ENCODE data around the gene PLEKHN1.

Gene PLEKHN1

DNA sequence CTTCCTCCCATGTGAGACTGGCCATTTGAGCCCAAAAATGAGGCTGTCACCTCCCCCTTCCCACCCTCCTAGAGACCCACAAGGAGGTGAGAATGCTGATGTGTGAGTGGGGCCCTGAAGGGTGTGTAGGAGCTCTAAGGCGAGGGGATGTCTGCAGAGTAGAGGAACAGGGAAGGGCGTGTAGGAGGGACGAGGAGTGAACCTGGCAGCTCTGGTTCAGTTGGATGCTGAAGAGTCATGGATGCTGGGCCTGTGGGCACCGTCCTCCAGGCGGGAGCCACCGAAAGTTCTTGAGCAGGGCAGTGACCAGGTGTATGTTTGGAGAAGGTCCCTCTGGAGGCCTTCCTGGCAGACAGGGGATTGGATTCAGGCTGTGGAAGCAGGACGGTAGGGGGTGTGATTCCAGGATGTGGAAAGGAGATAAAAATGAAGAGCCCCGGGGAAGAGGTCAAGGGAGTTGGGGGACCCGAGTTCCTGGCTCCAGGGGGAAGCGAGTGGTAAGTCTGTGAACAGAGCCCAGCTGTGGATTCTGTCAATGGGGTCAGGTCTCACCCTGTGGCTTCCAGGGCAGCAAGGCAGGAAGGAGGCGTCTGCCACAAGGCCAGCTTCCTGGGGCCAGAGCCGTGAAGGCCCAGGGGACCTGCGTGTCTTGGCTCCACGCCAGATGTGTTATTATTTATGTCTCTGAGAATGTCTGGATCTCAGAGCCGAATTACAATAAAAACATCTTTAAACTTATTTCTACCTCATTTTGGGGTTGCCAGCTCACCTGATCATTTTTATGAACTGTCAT is 34.7 kb upstream of the PLEKHN1 start:
- no peak overlapping the region for H3K27ac ChIP-seq (ENCODE audit: low read length)
- H3K36me3 ChIP-seq (ENCODE audit: control insufficient read depth in 2 of 2, insufficient read depth in 2 of 2, low read length in 2 of 2), result no peaks in the 10 kb centered on the region
- H3K4me1 ChIP-seq (ENCODE audit: control insufficient read depth, insufficient read depth, low read length), result peaks cover 15% of the 10 kb centered on the region
- no peak overlapping the region for H3K4me3 ChIP-seq (ENCODE audit: low read length in 2 of 2)
- peaks cover 21 to 41% of the 10 kb centered on the region in 2 donors for H3K27me3 ChIP-seq (ENCODE audit: control insufficient read depth in 1 of 2, insufficient read depth in 2 of 2, low read length in 2 of 2)
- H3K9ac ChIP-seq (ENCODE audit: low read length in 2 of 2), result no peak overlapping the region
- no peaks in the 10 kb centered on the region for H3K9me3 ChIP-seq (ENCODE audit: control insufficient read depth in 2 of 2, low read length in 2 of 2)

- no peak overlapping the region for H3K9ac ChIP-seq (ENCODE audit: low read length in 2 of 2)
- peaks cover 15 to 40% of the 10 kb centered on the region in 2 donors for H3K27me3 ChIP-seq (ENCODE audit: control insufficient read depth in 1 of 2, insufficient read depth in 2 of 2, low read length in 2 of 2)
- peaks cover 13% of the 10 kb centered on the region for H3K4me1 ChIP-seq (ENCODE audit: control insufficient read depth, insufficient read depth, low read length)
- H3K4me3 ChIP-seq (ENCODE audit: low read length in 2 of 2), result no peak overlapping the region
- H3K9me3 ChIP-seq (ENCODE audit: control insufficient read depth in 2 of 2, low read length in 2 of 2), result no peaks in the 10 kb centered on the region
- no peak overlapping the region for H3K27ac ChIP-seq (ENCODE audit: low read length)
- no peaks in the 10 kb centered on the region for H3K36me3 ChIP-seq (ENCODE audit: control insufficient read depth in 2 of 2, insufficient read depth in 2 of 2, low read length in 2 of 2)
Measured at GRCh38 chr1:932173-932510, 34.1 kb upstream of the PLEKHN1 start.

GRCh38 chr1:932776-933602 is 33.3 kb upstream of the PLEKHN1 start:
- peaks cover 9% of the 10 kb centered on the region for H3K4me1 ChIP-seq (ENCODE audit: control insufficient read depth, insufficient read depth, low read length)
- H3K9me3 ChIP-seq (ENCODE audit: control insufficient read depth in 2 of 2, low read length in 2 of 2), result no peaks in the 10 kb centered on the region
- peaks cover 13 to 37% of the 10 kb centered on the region in 2 donors for H3K27me3 ChIP-seq (ENCODE audit: control insufficient read depth in 1 of 2, insufficient read depth in 2 of 2, low read length in 2 of 2)
- no peak overlapping the region for H3K9ac ChIP-seq (ENCODE audit: low read length in 2 of 2)
- no peak overlapping the region for H3K4me3 ChIP-seq (ENCODE audit: low read length in 2 of 2)
- no peak overlapping the region for H3K27ac ChIP-seq (ENCODE audit: low read length)
- H3K36me3 ChIP-seq (ENCODE audit: control insufficient read depth in 2 of 2, insufficient read depth in 2 of 2, low read length in 2 of 2), result no peaks in the 10 kb centered on the region

- Histone ChIP-seq H3K27ac (ENCODE audit: low read length) (no peak overlapping the region), H3K4me1 (ENCODE audit: control insufficient read depth, insufficient read depth, low read length) (peaks cover 13% of the 10 kb centered on the region), H3K4me3 (ENCODE audit: low read length in 2 of 2) (no peak overlapping the region), H3K27me3 (ENCODE audit: control insufficient read depth in 1 of 2, insufficient read depth in 2 of 2, low read length in 2 of 2) (peaks cover 13 to 42% of the 10 kb centered on the region in 2 donors), H3K9ac (ENCODE audit: low read length in 2 of 2) (no peak overlapping the region), H3K36me3 (ENCODE audit: control insufficient read depth in 2 of 2, insufficient read depth in 2 of 2, low read length in 2 of 2) (no peaks in the 10 kb centered on the region), H3K9me3 (ENCODE audit: control insufficient read depth in 2 of 2, low read length in 2 of 2) (no peaks in the 10 kb centered on the region)
Measured at GRCh38 chr1:933603-933940, 32.7 kb upstream of the PLEKHN1 start.

GRCh38 chr1:934991-935750 is 31.1 kb upstream of the PLEKHN1 start:
- no peak overlapping the region for H3K4me3 ChIP-seq (ENCODE audit: low read length in 2 of 2)
- peaks cover 21 to 56% of the 10 kb centered on the region in 2 donors for H3K27me3 ChIP-seq (ENCODE audit: control insufficient read depth in 1 of 2, insufficient read depth in 2 of 2, low read length in 2 of 2)
- H3K4me1 ChIP-seq (ENCODE audit: control insufficient read depth, insufficient read depth, low read length), result peaks cover 22% of the 10 kb centered on the region
- H3K36me3 ChIP-seq (ENCODE audit: control insufficient read depth in 2 of 2, insufficient read depth in 2 of 2, low read length in 2 of 2), result no peaks in the 10 kb centered on the region
- H3K9me3 ChIP-seq (ENCODE audit: control insufficient read depth in 2 of 2, low read length in 2 of 2), result no peaks in the 10 kb centered on the region
- no peak overlapping the region for H3K27ac ChIP-seq (ENCODE audit: low read length)
- no peak overlapping the region for H3K9ac ChIP-seq (ENCODE audit: low read length in 2 of 2)

DNA sequence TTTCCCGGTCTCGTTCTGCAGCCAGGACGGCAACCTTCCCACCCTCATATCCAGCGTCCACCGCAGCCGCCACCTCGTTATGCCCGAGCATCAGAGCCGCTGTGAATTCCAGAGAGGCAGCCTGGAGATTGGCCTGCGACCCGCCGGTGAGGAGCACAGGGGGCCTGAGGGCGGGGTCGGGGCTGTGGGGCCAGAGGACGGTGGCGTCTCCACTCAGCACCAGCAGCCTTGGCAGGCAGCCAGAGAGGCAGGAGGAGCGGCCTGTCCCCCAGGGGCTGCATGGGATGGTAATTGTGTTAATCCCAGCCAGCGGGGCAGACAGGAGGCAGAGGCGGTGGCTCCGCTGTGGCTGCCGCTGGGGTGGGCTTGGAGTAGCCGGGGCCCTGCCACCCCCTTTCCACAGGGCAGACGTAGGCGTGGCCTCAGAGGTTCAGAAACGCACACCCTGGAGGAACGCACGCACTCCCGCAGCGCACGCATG is 30.5 kb upstream of the PLEKHN1 start:
- H3K9ac ChIP-seq (ENCODE audit: low read length in 2 of 2), result no peak overlapping the region
- H3K36me3 ChIP-seq (ENCODE audit: control insufficient read depth in 2 of 2, insufficient read depth in 2 of 2, low read length in 2 of 2), result no peaks in the 10 kb centered on the region
- peaks cover 24 to 61% of the 10 kb centered on the region in 2 donors for H3K27me3 ChIP-seq (ENCODE audit: control insufficient read depth in 1 of 2, insufficient read depth in 2 of 2, low read length in 2 of 2)
- H3K4me3 ChIP-seq (ENCODE audit: low read length in 2 of 2), result no peak overlapping the region
- H3K4me1 ChIP-seq (ENCODE audit: control insufficient read depth, insufficient read depth, low read length), result peaks cover 29% of the 10 kb centered on the region
- H3K9me3 ChIP-seq (ENCODE audit: control insufficient read depth in 2 of 2, low read length in 2 of 2), result no peaks in the 10 kb centered on the region
- H3K27ac ChIP-seq (ENCODE audit: low read length), result no peak overlapping the region

- H3K27me3 ChIP-seq (ENCODE audit: control insufficient read depth in 1 of 2, insufficient read depth in 2 of 2, low read length in 2 of 2), result peaks cover 28 to 65% of the 10 kb centered on the region in 2 donors
- no peaks in the 10 kb centered on the region for H3K36me3 ChIP-seq (ENCODE audit: control insufficient read depth in 2 of 2, insufficient read depth in 2 of 2, low read length in 2 of 2)
- H3K9ac ChIP-seq (ENCODE audit: low read length in 2 of 2), result no peak overlapping the region
- no peak overlapping the region for H3K27ac ChIP-seq (ENCODE audit: low read length)
- H3K4me1 ChIP-seq (ENCODE audit: control insufficient read depth, insufficient read depth, low read length), result peaks cover 37% of the 10 kb centered on the region
- no peaks in the 10 kb centered on the region for H3K9me3 ChIP-seq (ENCODE audit: control insufficient read depth in 2 of 2, low read length in 2 of 2)
- H3K4me3 ChIP-seq (ENCODE audit: low read length in 2 of 2), result no peak overlapping the region
Measured at GRCh38 chr1:936348-937264, 29.7 kb upstream of the PLEKHN1 start.

DNA sequence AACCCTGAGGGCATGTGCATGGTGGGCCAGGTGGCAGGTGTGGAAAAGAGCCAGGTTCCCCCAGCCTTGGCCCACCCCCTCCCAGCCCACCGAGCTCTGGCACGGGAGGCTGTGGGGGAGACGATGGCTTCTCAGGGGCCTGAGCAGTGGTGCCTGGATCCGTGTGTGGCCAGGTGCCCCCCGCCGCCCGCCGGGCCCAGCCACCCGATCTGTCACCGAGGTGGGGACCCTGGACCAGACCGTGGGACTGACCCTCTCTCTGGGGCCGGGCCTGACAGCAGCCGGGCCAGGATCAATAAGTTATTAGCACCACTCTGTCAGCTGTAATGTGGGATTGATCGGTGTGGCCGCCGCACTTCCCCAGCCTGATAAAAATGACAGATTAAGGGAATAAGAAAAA is 28.8 kb upstream of the PLEKHN1 start:
- no peak overlapping the region for H3K9ac ChIP-seq (ENCODE audit: low read length in 2 of 2)
- H3K36me3 ChIP-seq (ENCODE audit: control insufficient read depth in 2 of 2, insufficient read depth in 2 of 2, low read length in 2 of 2), result no peaks in the 10 kb centered on the region
- no peaks in the 10 kb centered on the region for H3K9me3 ChIP-seq (ENCODE audit: control insufficient read depth in 2 of 2, low read length in 2 of 2)
- H3K27ac ChIP-seq (ENCODE audit: low read length), result no peak overlapping the region
- peaks cover 27 to 73% of the 10 kb centered on the region in 2 donors for H3K27me3 ChIP-seq (ENCODE audit: control insufficient read depth in 1 of 2, insufficient read depth in 2 of 2, low read length in 2 of 2)
- H3K4me3 ChIP-seq (ENCODE audit: low read length in 2 of 2), result no peak overlapping the region
- H3K4me1 ChIP-seq (ENCODE audit: control insufficient read depth, insufficient read depth, low read length), result peaks cover 43% of the 10 kb centered on the region

DNA sequence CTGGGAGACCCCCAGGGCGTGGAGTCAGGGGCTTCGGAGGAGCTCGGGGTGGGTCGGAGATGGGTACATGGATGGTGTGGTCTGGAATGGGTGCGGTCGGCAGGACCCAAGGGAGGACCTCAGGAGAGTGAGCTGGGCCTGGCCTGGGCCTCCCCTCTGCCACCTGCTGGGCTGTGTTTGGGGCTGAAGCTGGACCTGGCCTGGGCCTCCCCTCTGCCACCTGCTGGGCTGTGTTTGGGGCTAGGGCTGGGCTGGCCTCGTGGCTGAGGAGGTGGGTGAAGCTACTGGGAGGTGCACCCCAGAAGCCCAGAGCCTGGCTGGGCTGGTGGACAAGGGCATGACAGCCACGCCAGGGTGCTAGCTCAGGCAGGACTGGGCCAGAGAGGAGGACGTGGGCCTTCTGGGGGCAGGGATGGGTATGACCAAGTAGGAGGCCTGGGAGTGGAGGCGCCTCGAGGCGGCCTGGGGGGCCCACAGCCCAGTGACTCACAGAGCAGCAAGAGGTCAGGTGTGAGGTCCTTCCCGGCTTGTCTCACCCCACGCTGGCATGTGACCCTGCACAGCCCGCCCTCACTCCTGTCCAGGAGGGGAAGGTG is 28.1 kb upstream of the PLEKHN1 start:
- Histone ChIP-seq H3K27me3 (ENCODE audit: control insufficient read depth in 1 of 2, insufficient read depth in 2 of 2, low read length in 2 of 2) (peaks cover 30 to 75% of the 10 kb centered on the region in 2 donors), H3K36me3 (ENCODE audit: control insufficient read depth in 2 of 2, insufficient read depth in 2 of 2, low read length in 2 of 2) (no peaks in the 10 kb centered on the region), H3K9me3 (ENCODE audit: control insufficient read depth in 2 of 2, low read length in 2 of 2) (no peaks in the 10 kb centered on the region), H3K4me3 (ENCODE audit: low read length in 2 of 2) (no peak overlapping the region), H3K27ac (ENCODE audit: low read length) (no peak overlapping the region), H3K4me1 (ENCODE audit: control insufficient read depth, insufficient read depth, low read length) (peaks cover 50% of the 10 kb centered on the region), H3K9ac (ENCODE audit: low read length in 2 of 2) (no peak overlapping the region)
